ENCODE data around the gene ZBTB4.
"Not testable (repeated sequence)": the region's sequence is repeated elsewhere in the genome, so short reads cannot be mapped to it uniquely, and the experiment has no call there.

The ZBTB4 gene

DNA sequence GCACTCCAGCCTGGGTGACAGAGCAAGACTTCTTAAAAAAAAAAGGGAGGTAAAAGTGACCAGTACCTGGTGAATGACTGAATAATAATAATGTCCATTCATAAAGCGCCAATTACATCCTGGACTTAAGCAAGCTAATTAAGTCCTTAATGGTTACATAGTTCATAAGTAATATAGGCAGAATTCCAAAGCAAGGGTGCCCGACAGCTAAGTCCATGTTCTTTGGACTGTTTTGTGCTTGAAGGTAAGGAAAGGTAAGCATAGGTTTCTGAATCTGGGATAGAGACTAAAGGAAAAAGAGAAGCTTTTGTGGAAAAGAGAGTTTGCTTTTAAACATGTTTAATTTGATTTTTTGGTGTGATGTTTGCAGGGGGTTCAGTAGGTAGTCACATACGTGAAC is 14.5 kb upstream of the ZBTB4 start:
- DNase-seq (ENCODE audit: low read depth, low spot score): no peak

DNA sequence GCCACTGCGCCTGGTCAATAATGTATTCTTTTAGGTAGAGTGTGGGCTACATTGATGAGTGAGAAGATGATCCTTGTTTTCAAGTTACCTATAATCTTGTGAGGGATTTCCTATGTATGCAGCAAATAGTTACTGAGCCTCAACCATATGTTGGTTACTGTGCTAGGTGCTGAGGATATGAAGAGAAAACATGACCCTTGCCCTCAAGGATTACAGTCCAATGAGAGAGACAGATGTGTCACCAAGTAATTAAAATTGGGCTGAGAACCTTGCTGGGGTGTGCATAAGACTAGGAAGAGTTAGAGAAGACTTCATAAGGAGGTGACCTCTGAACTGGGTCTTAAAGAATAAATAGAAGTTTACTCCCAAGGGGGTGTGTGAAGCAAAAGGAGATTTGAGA is 12.2 kb upstream of the ZBTB4 start:
- no peak for DNase-seq (ENCODE audit: low read depth, low spot score)

DNA sequence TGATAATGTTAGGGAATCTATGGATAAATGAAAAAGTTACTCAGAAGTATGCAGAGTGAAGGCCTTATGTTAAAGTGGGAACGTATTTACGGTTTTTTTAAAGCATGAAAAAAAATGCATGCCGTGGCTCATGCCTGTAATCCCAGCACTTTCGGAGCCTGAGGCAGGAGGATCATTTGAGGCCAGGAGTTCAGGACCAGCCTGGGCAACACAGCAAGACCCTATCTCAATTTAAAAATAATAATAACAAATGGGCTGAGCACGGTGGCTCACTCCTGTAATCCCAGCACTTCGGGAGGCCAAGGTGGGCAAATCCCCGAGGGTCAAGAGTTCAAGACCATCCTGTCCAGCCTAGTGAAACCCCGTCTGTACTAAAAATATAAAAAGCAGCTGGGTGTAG is 10.7 kb upstream of the ZBTB4 start:
- DNase-seq (ENCODE audit: low read depth, low spot score): no peak

DNA sequence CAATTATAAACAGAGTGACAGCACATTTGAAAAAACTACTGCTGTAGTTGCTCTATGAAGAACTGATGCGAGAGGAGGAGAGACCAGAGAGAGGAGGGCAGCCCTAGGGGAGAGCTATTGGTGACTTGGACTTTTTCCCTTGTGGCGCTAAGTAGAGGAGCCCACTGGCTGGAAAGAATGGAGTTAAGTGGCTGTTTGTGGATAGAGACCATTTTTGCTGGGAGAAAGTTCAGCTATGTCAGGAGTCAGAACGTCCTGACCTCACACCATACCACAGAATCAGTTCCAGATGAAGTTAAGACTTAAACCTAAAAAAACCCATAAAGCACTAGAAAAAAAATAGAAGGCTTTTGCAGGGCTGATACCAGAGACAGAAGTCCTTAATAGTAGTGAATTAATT is 6.8 kb upstream of the ZBTB4 start:
- DNase-seq (ENCODE audit: low read depth, low spot score): no peak

DNA sequence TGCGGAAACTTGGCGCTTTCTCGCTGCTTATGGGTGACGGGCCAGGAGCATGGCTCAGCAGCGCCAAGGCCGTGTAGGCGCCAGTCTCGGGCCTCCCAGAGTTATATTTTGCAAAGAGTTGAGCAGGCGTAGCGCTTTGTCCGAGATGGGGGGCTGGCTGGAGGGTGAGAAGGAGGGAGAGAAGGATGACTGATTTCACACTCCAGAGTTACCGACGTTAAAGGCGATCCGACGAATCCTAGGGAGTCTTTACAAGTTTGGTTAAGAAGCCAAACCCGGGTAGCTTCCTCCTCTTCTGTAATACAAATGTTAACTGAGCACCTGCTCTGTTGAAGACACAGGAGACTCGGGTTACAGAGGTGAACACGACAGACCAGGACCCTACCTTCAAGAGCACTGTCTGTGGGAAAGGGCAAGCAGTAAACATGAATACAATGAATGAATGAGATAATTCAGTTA is 5.5 kb upstream of the ZBTB4 start:
- DNase-seq (ENCODE audit: low read depth, low spot score): no peak

DNA sequence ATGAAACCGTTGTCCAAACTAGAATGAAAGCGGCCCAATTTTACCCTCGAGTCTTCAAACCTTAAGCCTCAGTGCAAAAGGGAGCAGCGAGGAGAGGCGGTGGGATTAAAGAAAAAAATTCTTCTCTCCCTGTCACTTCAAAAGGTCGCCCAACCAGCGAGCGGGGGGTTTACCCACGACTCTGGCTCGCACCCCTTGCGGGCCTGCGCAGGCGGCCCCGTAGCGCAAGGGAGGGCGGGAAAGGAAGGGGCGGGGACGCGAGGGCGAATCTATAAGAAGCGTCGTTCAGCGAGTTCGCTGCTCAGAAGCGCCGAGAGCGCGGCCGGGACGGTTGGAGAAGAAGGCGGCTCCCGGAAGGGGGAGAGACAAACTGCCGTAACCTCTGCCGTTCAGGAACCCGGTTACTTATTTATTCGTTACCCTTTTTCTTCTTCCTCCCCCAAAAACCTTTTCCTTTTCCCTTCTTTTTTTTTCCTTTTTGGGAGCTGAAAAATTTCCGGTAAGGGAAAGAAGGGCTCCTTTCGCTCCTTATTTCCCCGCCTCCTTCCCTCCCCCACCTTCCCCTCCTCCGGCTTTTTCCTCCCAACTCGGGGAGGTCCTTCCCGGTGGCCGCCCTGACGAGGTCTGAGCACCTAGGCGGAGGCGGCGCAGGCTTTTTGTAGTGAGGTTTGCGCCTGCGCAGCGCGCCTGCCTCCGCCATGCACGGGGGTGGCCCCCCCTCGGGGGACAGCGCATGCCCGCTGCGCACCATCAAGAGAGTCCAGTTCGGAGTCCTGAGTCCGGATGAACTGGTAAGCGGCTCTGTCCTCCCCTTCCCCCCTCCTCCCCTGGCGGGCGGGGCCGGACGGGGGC is 4.9 kb upstream of the ZBTB4 start, which contains the start of gene POLR2A:
TSS of gene POLR2A (plus strand) at position 300 of the 852 bp plus-strand sequence.
- DNase-seq (ENCODE audit: low read depth, low spot score): peak; percentile 96

DNA sequence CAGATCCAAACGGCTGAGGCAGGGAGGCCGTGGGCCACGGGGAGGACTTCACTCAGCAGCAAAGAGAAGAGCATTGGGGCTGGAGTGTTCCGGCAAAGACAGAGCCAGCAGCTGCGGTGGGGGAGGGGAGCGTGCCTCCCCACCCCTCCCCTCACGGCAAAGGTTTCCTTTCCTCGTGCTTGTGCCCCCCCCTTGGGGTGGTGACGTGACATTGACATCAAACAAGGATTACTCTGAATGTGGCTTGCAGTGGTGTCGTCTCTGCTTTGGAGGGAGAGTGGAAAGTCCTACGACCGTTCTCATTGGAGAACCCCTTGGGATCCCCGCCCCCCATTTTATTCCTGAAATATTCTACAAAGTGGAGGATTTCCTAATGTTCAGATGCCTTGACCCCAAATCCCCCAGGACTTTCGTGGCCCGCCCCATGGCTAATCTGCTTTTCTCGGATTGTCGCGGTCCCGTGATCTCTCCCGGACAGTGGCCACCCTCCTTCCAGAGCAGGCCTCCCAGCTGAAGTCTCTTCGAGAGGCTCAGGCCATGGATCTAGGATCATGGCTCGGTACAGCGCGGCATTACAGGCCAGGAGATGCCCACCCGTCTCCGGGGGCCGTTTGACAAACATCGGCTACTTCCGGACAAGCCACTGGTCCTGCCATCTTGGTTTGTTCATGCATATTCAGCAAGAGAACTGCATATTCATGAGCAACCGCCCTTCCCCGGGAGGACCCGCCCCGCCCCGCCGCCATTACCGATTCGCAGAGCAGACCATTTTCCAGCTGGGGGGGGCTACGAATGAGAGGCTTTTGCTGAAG is 4.0 kb upstream of the ZBTB4 start:
- peak; percentile 77 for DNase-seq (ENCODE audit: low read depth, low spot score)

DNA sequence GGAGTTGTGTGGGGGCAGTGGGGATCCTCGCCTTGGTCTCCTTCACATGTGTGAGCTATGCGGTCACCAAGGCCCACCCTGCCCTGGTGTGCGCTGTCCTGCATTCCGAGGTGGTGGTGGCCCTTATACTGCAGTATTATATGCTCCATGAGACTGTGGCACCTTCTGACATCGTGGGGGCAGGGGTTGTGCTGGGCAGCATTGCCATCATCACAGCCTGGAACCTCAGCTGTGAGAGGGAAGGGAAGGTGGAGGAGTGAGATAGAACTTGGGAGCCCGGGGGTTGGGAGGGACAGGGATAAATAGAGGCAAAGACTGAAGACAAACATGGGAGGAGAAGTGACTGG is 3.3 kb upstream of the ZBTB4 start:
- not testable (repeated sequence) for DNase-seq (ENCODE audit: low read depth, low spot score)

DNA sequence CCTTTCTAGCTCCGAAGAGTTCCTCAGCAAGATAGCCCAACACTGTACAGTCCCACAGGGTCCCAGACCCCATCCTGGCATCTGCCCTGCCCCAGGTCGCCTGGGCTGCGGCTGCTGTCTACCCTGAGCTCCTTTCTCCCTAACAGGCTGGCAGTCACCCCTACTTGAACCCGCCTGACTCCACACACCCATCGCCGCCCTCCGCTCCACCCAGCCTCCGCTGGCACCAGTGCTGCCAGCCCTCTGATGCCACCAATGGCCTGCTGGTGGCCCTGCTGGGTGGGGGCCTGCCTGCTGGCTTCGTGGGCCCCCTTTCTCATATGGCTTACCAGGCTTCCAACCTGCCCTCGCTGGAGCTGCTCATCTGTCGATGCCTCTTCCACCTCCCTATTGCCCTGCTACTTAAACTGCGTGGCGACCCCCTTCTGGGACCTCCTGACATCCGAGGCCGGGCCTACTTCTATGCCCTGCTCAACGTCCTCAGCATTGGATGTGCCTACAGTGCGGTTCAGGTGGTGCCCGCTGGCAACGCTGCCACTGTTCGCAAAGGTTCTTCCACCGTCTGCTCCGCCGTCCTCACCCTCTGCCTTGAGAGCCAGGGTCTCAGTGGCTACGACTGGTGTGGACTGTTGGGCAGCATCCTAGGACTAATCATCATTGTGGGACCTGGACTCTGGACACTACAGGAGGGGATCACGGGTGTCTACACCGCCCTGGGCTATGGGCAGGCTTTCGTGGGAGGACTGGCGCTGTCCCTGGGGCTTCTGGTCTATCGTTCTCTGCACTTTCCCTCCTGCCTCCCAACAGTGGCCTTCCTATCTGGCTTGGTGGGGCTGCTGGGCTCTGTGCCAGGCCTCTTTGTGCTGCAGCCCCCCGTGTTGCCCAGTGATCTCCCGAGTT is 2.7 kb upstream of the ZBTB4 start:
- not testable (repeated sequence) for DNase-seq (ENCODE audit: low read depth, low spot score)

DNA sequence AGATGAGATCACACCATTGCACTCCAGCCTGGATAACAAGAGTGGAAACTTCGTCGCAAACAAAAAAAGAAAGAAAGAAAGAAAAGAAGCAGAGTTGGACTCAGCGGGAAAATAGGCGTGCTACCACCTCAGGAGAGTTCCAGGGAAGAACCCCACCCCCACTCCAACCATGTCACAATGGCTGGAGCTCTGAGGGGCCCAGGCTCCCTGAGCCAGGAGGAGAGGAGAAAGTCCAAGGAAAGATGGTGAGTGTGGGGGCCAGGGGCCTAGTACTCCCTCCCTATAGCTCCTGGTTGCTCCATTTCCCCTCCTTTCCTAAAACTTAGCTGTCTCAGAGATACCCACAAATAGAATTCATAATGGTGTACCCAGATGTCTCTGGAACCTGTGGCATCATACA is 1.8 kb upstream of the ZBTB4 start, which contains the start of gene SLC35G6:
TSS of gene SLC35G6 (plus strand) at position 172 of the 400 bp plus-strand sequence. CDS start at position 243, 71 bp downstream.
- not testable (repeated sequence) for DNase-seq (ENCODE audit: low read depth, low spot score)

DNA sequence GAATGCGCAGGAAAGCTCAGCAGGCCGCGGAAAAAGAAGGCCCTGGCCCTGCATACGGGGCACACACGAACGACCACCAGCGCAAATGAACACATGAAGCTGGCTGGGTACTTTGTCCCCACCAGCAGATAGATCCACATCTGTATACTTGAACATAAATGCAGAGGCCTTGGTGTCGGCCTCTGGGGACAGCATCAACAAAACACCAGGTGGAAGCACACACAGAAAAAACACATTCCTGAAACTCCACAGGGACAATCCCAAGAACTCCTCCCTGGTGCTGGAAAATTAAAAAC is 606 bp upstream of the ZBTB4 start:
- DNase-seq (ENCODE audit: low read depth, low spot score): no peak

DNA sequence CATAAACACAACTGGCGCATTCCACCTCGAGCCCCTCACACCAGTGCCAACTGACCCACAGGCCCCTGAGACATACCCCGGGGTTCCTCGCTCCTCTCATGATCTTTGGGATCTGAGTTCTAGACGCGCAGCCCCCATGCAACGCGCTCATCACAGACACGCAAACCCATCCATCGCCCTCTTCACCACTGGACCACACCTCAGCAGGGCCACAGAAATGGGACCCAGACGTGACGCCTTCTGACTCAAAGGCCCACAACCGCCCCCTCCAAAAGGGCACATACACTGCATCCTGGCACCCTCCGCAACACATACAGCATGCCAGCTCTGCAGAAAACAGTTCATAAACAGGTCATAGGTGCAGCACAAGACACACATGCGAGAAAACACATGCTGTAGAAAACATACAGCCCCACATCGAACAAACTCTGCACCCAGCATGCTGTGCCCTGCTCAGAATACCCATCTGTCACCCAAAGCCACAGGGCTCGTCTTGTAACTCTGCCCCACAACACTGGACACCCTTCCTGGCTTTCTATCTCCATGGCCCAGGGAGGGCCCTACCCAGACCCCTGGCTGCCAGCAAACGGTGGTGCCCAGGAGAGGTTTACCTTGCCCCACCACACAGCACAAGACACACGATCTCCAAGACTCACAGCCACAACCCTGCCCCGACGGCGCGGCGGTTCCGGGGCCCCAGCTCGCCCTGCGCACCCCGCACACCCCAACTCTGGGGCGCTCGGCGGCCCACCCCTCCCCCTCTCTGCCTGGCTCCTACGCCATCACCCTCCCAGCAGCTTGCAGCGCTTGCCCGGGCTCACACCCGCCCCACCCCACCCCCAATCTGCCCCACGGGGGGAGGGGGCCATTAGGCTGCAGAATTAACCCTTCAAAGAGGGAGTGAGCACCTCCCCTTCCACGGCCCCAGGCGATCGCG is 887 bp downstream of the ZBTB4 start:
- no peak for DNase-seq (ENCODE audit: low read depth, low spot score)

DNA sequence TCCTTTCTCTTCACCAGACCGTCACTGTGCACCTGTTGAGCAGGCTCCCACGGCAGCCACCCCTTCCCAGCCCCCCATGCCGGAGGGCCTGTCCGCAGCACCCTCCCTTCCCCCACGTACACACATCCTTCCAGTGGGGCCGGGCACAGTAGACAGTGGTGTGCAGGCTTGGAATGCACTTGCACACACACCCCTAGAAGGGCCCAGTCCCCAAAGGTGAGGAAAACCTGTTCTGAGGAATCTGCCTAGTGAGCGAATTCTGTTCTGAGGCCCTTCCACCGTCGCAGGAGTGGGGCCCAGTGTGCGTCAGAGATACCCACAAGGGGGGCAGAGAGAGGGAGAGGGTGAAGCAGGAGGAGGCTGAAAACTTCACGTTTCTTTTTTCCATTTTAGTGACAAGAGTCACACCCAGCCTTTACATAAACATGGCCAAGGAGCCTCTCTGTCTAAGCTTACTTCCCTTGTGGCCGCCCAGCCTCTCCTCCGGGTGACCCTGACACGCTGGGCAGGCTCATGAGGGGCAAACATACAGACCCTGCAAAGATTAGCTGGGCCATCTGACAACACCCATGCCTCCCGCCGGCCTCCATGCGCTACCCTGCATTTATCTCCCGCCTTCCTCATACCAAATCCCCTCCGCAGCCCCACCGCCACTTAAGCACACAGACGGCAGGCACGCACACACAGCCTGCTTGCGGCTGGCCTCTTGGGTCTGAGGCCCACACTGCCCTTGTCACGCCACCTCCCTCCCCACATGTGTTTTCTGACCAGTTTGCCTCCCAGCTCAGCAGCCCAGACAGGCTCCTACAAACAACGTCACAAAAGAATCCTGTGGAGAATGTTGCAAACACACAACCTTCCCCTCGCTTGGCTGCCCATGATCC is 1.8 kb downstream of the ZBTB4 start:
- DNase-seq (ENCODE audit: low read depth, low spot score): peak; percentile 65

DNA sequence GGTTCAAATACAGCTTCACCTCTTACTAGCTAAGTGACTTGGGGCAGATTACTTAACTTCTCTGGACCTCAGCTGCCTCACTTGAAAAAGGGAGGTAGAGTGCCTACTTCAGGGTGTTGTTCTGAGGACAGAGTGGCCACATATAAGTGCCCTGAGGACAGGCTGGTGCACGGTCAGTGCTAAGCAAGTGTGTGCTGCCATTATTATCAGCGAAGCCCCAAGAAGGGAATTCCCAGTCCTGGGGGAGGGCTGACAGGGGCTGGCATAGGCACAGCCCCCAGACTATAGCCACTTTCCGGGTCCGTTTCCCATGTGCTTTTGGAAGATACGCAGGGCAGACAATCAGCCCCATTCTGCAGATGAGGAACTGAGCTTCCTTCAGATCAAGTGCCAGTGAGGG is 2.5 kb downstream of the ZBTB4 start:
- no peak for DNase-seq (ENCODE audit: low read depth, low spot score)

DNA sequence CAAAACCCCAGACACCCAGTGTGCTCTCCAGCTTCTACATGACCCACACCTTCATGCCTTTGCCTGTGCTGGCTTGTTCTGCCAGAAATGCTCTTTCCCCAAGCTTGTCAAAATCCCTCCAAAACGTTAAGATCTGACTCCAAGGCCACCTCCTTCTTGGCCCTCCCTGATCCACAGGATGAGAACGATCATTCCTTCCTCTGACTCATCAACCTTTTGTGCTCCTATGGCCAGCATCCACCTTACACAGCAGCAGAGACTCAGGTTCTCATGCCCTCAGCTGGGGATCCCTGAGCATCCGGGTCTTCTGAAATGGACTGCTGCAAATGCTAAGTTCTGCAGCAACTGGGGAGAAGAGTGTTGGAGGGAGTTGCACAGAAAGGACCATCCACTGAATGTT is 2.9 kb downstream of the ZBTB4 start:
- no peak for DNase-seq (ENCODE audit: low read depth, low spot score)

DNA sequence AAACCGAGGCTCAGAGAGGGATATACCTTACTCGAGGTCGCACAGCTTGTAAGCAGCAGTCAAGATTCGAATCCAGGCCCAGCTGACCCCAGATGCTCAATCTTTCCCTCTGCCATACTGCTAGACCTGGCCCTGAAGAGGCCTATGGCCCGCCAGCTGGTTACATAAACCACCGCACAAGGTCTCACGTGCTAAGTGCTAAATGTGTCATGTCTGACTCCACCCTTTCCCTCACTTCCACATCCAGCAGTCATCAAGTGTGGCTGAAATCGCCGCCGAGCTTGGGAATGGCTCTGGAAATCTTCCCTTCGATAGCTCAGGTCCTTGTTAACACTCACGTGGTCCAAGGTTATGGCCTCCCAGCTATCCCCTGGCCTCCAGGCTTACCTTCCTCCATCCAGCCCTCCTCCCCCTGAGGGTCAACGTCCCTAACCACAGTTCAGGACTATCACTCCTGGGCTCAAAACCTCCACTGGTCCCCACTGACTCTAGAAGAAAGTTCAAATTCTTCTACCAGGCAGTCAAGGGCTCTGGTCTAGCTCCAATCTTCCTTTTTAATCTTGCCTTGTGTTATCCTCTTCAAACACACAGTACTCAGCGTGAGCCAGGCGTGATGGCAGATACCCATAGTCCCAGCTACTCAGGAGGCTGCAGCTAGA is 3.5 kb downstream of the ZBTB4 start:
- DNase-seq (ENCODE audit: low read depth, low spot score): no peak

DNA sequence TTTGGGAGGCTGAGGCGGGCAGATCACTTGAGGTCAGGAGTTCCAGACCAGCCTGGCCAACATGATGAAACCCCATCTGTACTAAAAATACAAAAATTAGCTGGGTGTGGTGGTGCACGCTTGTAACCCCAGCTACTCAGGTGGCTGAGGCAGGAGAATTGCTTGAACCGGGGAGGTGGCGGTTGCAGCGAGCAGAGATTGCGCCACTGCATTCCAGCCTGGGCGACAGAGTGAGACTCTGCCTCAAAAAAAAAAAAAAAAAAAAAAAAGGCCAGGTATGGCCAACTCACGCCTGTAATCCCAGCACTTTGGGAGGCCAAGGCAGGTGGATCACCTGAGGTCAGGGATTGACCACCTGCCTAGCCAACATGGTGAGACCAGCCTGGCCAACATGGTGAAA is 4.7 kb downstream of the ZBTB4 start:
- DNase-seq (ENCODE audit: low read depth, low spot score): not testable (repeated sequence)

DNA sequence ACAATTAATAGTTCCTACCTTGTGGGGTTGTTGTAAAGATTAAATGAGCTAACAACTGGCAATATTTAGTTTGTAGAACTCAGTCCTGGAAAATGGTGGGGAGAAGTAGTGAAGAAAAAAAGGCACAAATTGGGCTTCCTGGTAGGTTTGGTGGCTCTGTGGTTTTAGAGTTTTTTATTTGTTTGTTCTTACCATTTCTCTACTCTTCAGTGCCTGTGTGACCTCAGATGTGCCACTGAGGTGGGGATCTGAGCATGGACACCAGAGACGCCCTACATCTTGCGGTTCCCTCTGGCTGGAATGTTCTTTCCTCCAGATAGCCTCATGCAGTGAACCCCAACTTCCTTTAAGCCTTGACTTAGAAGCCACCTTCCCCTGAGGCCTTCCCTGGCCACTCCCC is 7.7 kb downstream of the ZBTB4 start:
- no peak for DNase-seq (ENCODE audit: low read depth, low spot score)

DNA sequence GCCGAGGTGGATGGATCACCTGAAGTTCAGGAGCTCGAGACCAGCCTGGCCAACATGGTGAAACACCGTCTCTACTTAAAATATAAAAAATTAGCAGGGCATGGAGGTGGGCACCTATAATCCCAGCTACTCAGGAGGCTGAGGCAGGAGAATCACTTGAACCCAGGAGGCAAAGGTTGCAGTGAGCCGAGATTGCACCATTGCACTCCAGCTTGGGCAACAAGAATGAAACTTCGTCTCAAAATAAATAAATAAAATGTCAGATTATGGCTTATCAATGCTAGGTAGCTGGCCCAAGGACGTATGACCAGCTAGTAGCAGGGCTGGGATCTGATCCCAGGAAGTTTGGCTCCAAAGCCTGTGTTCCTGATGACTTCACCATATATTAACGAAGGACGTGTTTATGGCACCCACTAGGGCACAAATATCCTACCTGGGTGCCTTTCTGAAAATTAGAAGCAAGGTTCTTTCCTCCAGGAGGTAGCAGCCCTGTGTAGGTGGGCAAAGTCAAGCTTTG is 8.9 kb downstream of the ZBTB4 start:
- not testable (repeated sequence) for DNase-seq (ENCODE audit: low read depth, low spot score)

Data from brain pericyte (primary cell).